Ishikawa (cell line): Measurements from ENCODE around the gene TNF.

ENCODE experiments used
- CEBPB ChIP-seq: IDR thresholded peaks from 2 replicates; pipeline ENCODE4 v1.6.1; 2012
- CREB1 ChIP-seq: IDR thresholded peaks from 2 replicates; pipeline ENCODE4 v1.6.1; 2012; ENCODE audit warnings: low read depth
- EGR1 ChIP-seq: IDR thresholded peaks from 2 replicates; pipeline ENCODE4 v1.6.1; 2012
- EP300 ChIP-seq: IDR thresholded peaks from 2 replicates; pipeline ENCODE4 v1.6.1; 2012; ENCODE audit warnings: borderline replicate concordance
- MAX ChIP-seq: IDR thresholded peaks from 2 replicates; pipeline ENCODE4 v1.6.1; 2012
- NFIC ChIP-seq: IDR thresholded peaks from 2 replicates; pipeline ENCODE4 v1.6.1; 2012
- RAD21 ChIP-seq: IDR thresholded peaks from 2 replicates; pipeline ENCODE4 v1.6.1; 2012; ENCODE audit warnings: low read depth
- TAF1 ChIP-seq: IDR thresholded peaks from 2 replicates; pipeline ENCODE4 v1.6.1; 2012; ENCODE audit warnings: low read depth, mild to moderate bottlenecking
- TCF12 ChIP-seq: IDR thresholded peaks from 2 replicates; pipeline ENCODE4 v1.6.1; 2012; ENCODE audit warnings: low read depth
- TEAD4 ChIP-seq: IDR thresholded peaks from 2 replicates; pipeline ENCODE4 v1.6.1; 2012
- USF1 ChIP-seq: IDR thresholded peaks from 2 replicates; pipeline ENCODE4 v1.6.1; 2012
- YY1 ChIP-seq: IDR thresholded peaks from 2 replicates; pipeline ENCODE4 v1.6.1; 2012; ENCODE audit warnings: low read depth
- ZBTB7A ChIP-seq: IDR thresholded peaks from 2 replicates; pipeline ENCODE4 v1.6.1; 2012; ENCODE audit warnings: low read depth

GRCh38 chr6:31577579-31577966 is 2.2 kb downstream of the TNF start:
- TF ChIP-seq TEAD4, result no peak
- no peak for TF ChIP-seq RAD21
- TF ChIP-seq USF1, result no peak
- TF ChIP-seq CEBPB, result no peak
- TF ChIP-seq EGR1, result no peak
- TF ChIP-seq NFIC, result no peak
- TF ChIP-seq MAX, result no peak
- TF ChIP-seq YY1, result no peak
- TF ChIP-seq ZBTB7A, result no peak
- TF ChIP-seq EP300, result no peak
- no peak for TF ChIP-seq CREB1
- TF ChIP-seq TAF1, result no peak
- no peak for TF ChIP-seq TCF12
